IPS-15b (cell line): ENCODE data around the gene MYO9A.
"Not testable (repeated sequence)": the region's sequence is repeated elsewhere in the genome, so short reads cannot be mapped to it uniquely, and the experiment has no call there.

Experiments used
- H3K27me3 ChIP-seq: one replicate; pipeline ENCODE4 v1.6.1; 2013; ENCODE audit warnings: low read length; ENCODE audit not compliant: control insufficient read depth, insufficient read depth
- H3K36me3 ChIP-seq: one replicate; pipeline ENCODE4 v1.6.1; 2013; ENCODE audit warnings: low read length; ENCODE audit not compliant: control insufficient read depth, insufficient read depth
- H3K4me1 ChIP-seq: one replicate; pipeline ENCODE4 v1.6.1; 2013; ENCODE audit warnings: mild to moderate bottlenecking, low read length; ENCODE audit not compliant: control insufficient read depth, insufficient read depth
- H3K4me3 ChIP-seq: one replicate; pipeline ENCODE4 v1.5.1; 2013; ENCODE audit warnings: low read depth, low read length
- H3K9ac ChIP-seq: one replicate; pipeline ENCODE4 v1.6.1; 2013; ENCODE audit warnings: low read depth, mild to moderate bottlenecking, low read length
- H3K9me3 ChIP-seq: one replicate; pipeline ENCODE4 v1.6.1; 2013; ENCODE audit warnings: mild to moderate bottlenecking, low read length; ENCODE audit not compliant: control insufficient read depth, insufficient read depth

MYO9A gene

GRCh38 chr15:71885390-71885789, 232.6 kb downstream of the MYO9A start:
- Histone ChIP-seq H3K36me3 (no peaks in the 10 kb centered on the region), H3K9ac (no peak overlapping the region), H3K4me3 (no peak overlapping the region), H3K27me3 (no peaks in the 10 kb centered on the region), H3K4me1 (peaks cover 8% of the 10 kb centered on the region), H3K9me3 (no peaks in the 10 kb centered on the region)

DNA sequence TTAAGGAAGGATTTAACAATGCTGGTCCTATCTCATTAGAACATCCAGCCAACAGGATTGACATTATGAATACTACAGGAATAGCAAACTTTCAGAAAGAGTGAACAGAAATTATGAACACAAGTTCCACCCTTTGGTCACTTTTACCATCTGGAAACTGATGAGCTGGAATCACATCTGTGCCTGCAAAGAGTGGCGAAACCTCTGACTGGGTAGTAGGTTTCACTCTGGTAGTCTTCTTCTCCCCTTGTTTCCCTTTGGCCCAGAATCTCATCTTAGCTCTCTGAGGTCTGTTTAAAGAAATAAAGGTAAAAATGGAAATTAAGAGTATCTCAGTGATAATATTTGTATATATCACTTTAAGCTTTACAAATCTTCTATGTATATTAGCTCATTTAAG, 234.5 kb downstream of the MYO9A start:
- Histone ChIP-seq H3K27me3 (no peaks in the 10 kb centered on the region), H3K9me3 (no peaks in the 10 kb centered on the region), H3K4me1 (peaks cover 8% of the 10 kb centered on the region), H3K9ac (no peak overlapping the region), H3K4me3 (no peak overlapping the region), H3K36me3 (no peaks in the 10 kb centered on the region)

DNA sequence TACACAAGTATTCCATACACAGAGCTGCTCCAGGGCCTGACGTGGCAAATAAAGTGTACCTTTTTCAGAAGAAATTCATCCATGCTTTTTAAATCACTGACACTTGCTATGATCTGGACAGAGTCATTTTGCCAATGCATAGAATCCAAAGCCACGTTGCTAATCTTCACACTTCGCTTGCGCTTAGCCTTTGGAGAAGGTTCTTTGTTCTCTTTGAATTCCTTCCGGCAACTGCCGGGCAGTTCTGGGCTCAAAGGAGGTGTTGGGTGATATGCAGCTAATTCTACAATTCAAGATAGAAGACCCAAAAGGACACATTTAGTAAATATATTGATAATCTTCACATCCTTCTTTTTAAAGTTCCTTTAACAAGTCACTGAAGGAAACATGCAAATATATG, 237.7 kb downstream of the MYO9A start:
- Histone ChIP-seq H3K9me3 (no peaks in the 10 kb centered on the region), H3K27me3 (no peaks in the 10 kb centered on the region), H3K9ac (no peak overlapping the region), H3K4me1 (peaks cover 5% of the 10 kb centered on the region), H3K36me3 (no peaks in the 10 kb centered on the region), H3K4me3 (no peak overlapping the region)

DNA sequence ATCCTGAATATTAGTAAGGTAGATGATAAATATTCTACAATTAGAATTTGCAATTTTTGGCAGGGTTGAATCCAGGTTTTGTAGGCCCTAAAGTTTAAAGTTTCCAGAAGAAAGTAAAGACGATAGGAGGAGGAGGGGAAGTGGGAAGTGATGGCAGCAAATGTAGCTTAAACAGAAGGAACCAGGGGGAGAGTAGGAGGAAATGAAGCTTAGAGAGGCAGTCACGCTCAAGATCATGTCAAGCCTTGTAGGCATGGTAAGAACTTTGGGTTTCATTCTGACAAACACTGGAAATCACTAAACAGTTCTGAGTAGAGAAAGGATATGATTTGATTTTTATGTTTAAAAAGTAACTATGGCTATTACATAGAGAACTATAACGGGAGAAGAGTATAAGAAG, 243.7 kb downstream of the MYO9A start:
- Histone ChIP-seq H3K36me3 (no peaks in the 10 kb centered on the region), H3K9me3 (no peaks in the 10 kb centered on the region), H3K4me1 (no peaks in the 10 kb centered on the region), H3K27me3 (no peaks in the 10 kb centered on the region), H3K4me3 (no peak overlapping the region), H3K9ac (no peak overlapping the region)

DNA sequence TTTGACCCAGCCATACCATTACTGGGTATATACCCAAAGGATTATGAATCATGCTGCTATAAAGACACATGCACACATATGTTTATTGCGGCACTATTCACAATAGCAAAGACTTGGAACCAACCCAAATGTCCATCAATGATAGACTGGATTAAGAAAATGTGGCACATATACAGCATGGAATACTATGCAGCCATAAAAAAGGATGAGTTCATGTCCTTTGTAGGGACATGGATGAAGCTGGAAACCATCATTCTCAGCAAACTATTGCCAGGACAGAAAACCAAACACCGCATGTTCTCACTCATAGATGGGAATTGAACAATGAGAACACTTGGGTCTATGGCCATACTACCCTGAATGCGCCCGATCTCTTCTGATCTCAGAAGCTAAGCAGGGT, 259.7 kb downstream of the MYO9A start:
- not testable (repeated sequence) for H3K27me3 ChIP-seq, H3K4me3 ChIP-seq, H3K9ac ChIP-seq, H3K4me1 ChIP-seq, H3K9me3 ChIP-seq, H3K36me3 ChIP-seq

DNA sequence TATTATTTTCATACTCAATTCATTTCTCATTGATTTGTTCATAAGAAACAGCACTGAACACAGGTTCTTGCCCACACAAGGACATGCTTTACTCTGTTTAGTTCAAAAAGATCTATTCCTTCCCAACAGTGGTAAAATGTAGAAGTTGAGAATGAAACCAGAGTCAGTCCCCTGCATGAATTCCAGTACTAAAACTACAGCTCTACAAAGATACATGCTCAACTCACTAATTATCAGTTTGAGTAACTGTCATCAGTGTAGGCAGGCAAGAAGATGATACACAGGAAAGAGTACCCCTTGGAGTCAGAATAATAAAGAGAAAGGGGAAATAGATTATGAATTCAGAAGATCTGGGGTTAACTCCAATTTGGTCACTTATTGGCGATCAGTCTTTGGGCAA, 264.4 kb downstream of the MYO9A start:
- no peaks in the 10 kb centered on the region for H3K36me3 ChIP-seq
- H3K4me1 ChIP-seq: no peaks in the 10 kb centered on the region
- no peak overlapping the region for H3K4me3 ChIP-seq

GRCh38 chr15:71844916-71845315, 273.0 kb downstream of the MYO9A start:
- H3K9me3 ChIP-seq: no peaks in the 10 kb centered on the region
- no peaks in the 10 kb centered on the region for H3K36me3 ChIP-seq

More for the DNA sequence above, 264.4 kb downstream of the MYO9A start:
- no peaks in the 10 kb centered on the region for H3K9me3 ChIP-seq
- H3K9ac ChIP-seq: no peak overlapping the region
- H3K27me3 ChIP-seq: no peaks in the 10 kb centered on the region

DNA sequence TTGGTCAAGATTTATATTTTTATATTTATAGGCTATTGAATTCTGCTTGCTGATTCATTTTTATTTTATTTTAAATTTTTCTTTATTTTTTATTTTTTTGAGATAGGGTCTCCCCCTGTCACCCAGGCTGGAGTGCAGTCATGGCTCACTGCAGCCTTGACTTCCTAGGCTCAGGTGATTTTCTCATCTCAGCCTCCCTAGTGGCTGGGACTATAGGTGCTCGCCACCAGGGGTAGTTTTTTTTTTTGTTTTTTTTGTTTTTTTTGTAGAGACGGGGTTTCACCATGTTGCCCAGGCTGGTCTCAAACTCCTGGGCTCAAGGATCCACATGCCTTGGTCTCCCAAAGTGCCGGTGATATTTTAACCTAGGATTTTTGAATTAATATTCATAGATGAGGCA, 276.4 kb downstream of the MYO9A start:
- Histone ChIP-seq H3K4me1 (no peaks in the 10 kb centered on the region), H3K4me3 (no peak overlapping the region), H3K9me3 (no peaks in the 10 kb centered on the region), H3K27me3 (no peaks in the 10 kb centered on the region), H3K36me3 (no peaks in the 10 kb centered on the region), H3K9ac (no peak overlapping the region)

More at GRCh38 chr15:71844916-71845315, 273.0 kb downstream of the MYO9A start:
- Histone ChIP-seq H3K9ac (no peak overlapping the region), H3K4me1 (no peaks in the 10 kb centered on the region), H3K27me3 (no peaks in the 10 kb centered on the region), H3K4me3 (no peak overlapping the region)

GRCh38 chr15:71830981-71831380, 287.0 kb downstream of the MYO9A start:
- Histone ChIP-seq H3K4me1 (peaks cover 5% of the 10 kb centered on the region), H3K9ac (no peak overlapping the region), H3K27me3 (no peaks in the 10 kb centered on the region), H3K4me3 (no peak overlapping the region), H3K36me3 (no peaks in the 10 kb centered on the region), H3K9me3 (no peaks in the 10 kb centered on the region)

- Histone ChIP-seq H3K9ac (no peak overlapping the region), H3K27me3 (no peaks in the 10 kb centered on the region), H3K36me3 (no peaks in the 10 kb centered on the region), H3K4me3 (no peak overlapping the region), H3K9me3 (no peaks in the 10 kb centered on the region), H3K4me1 (peaks cover 5% of the 10 kb centered on the region)
Observed at GRCh38 chr15:71826196-71826595, 291.8 kb downstream of the MYO9A start.

GRCh38 chr15:71825021-71825730, 292.8 kb downstream of the MYO9A start:
- Histone ChIP-seq H3K4me1 (peaks cover 5% of the 10 kb centered on the region), H3K36me3 (no peaks in the 10 kb centered on the region), H3K9me3 (no peaks in the 10 kb centered on the region), H3K9ac (no peak overlapping the region), H3K4me3 (no peak overlapping the region), H3K27me3 (no peaks in the 10 kb centered on the region)

DNA sequence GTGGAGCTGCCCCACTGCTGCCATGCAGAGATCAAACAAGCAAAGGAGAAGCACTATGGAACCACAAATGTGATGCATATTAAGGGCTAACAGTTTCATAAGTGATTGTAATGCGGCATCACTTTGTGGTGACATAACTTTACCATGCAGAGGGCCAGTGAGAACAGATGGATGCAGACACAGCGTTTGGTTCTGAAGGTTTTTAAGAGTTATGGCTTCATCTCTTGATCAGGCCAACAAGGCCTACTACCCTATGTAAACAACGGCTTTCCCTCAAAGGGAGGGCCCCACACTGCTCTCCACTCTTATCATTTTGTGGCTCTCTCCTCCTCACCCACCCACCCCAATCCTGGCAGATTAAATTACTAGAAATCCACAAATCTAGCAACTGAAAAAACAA, 294.1 kb downstream of the MYO9A start:
- Histone ChIP-seq H3K4me1 (peaks cover 5% of the 10 kb centered on the region), H3K9ac (no peak overlapping the region), H3K9me3 (no peaks in the 10 kb centered on the region), H3K36me3 (no peaks in the 10 kb centered on the region), H3K4me3 (no peak overlapping the region), H3K27me3 (no peaks in the 10 kb centered on the region)
